Nephron (organoid): ENCODE measurements around the gene LCAT.

Experiments
- H3K27ac Mint-ChIP-seq, 3 experiments: 2 replicates each; pipeline ENCODE4 v1.8.0; 2020; ENCODE audit warnings: mixed read lengths in 3 of 3, mild to moderate bottlenecking in 2 of 3, moderate library complexity in 1 of 3
- H3K27me3 Mint-ChIP-seq: 2 replicates; pipeline ENCODE4 v1.8.0; 2021; ENCODE audit warnings: low read depth, mild to moderate bottlenecking, moderate library complexity, mixed read lengths
- H3K36me3 Mint-ChIP-seq: 2 replicates; pipeline ENCODE4 v1.8.0; 2020; ENCODE audit warnings: low read depth, mixed read lengths
- H3K4me1 Mint-ChIP-seq: 2 replicates; pipeline ENCODE4 v1.8.0; 2020; ENCODE audit warnings: mixed read lengths
- H3K4me3 Mint-ChIP-seq, 3 experiments: 2 replicates each; pipeline ENCODE4 v1.8.0; 2020; ENCODE audit warnings: mild to moderate bottlenecking in 3 of 3, mixed read lengths in 3 of 3, moderate library complexity in 2 of 3
- H3K9me3 Mint-ChIP-seq: 2 replicates; pipeline ENCODE4 v1.8.0; 2020; ENCODE audit warnings: mixed read lengths
- TF ChIP-seq, protein P1 (sequence below), 3 experiments: fragments of 200-600 bp; sonication (generic); IDR thresholded peaks; one replicate each; pipeline ENCODE4 v1.5.0; 2021; ENCODE audit warnings: antibody characterized with exemption in 3 of 3; ENCODE audit not compliant: unreplicated experiment in 3 of 3

LCAT gene

DNA sequence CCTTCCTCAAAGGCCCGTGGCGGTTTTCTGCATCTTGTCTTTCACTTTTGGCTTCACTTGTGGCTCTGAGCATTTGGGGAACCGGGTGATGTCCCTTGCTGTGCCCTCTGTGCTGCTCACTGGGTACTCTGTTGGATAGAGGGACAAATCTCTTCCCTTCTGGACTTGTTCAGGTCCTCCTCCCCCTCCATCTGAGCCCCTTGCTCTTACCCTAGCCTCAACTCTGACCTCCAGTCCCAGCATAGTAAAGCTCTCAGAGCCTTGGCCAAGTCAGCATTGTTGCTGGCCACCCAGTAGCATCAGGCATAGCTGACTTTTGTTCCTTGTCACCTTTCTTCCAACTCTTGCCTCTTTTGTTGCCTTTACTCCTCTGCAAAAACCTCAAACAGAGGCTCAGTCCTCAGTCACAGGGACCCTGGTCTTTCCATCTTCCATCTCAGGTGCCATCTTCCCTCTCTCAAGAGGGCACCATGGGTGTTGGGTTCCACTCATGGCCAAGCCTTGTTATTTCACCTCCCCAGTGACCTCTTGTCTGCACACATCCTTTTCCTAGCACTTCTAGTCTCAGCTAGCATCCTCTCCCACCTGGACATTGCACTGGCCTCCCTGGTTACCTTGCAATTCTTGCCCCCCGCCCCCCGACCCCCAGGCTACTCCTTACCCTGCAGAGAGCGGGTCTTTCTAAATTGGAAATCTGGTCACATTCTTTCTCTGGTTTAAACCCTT lies 6.9 kb downstream of the LCAT start:
- Mint-ChIP-seq H3K27ac (peak overlapping the region; percentile 99 to 100 (median 99)), H3K4me1 (peaks cover 30% of the 10 kb centered on the region), H3K36me3 (peaks cover 4% of the 10 kb centered on the region), H3K4me3 (peak overlapping the region; percentile 100), H3K9me3 (no peaks in the 10 kb centered on the region), H3K27me3 (no peaks in the 10 kb centered on the region)
- TF ChIP-seq, protein P1, sequence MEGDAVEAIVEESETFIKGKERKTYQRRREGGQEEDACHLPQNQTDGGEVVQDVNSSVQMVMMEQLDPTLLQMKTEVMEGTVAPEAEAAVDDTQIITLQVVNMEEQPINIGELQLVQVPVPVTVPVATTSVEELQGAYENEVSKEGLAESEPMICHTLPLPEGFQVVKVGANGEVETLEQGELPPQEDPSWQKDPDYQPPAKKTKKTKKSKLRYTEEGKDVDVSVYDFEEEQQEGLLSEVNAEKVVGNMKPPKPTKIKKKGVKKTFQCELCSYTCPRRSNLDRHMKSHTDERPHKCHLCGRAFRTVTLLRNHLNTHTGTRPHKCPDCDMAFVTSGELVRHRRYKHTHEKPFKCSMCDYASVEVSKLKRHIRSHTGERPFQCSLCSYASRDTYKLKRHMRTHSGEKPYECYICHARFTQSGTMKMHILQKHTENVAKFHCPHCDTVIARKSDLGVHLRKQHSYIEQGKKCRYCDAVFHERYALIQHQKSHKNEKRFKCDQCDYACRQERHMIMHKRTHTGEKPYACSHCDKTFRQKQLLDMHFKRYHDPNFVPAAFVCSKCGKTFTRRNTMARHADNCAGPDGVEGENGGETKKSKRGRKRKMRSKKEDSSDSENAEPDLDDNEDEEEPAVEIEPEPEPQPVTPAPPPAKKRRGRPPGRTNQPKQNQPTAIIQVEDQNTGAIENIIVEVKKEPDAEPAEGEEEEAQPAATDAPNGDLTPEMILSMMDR (IDR thresholded peaks at IDR 0.05; ENCODE audit: unreplicated experiment in 3 of 3), result no peak

DNA sequence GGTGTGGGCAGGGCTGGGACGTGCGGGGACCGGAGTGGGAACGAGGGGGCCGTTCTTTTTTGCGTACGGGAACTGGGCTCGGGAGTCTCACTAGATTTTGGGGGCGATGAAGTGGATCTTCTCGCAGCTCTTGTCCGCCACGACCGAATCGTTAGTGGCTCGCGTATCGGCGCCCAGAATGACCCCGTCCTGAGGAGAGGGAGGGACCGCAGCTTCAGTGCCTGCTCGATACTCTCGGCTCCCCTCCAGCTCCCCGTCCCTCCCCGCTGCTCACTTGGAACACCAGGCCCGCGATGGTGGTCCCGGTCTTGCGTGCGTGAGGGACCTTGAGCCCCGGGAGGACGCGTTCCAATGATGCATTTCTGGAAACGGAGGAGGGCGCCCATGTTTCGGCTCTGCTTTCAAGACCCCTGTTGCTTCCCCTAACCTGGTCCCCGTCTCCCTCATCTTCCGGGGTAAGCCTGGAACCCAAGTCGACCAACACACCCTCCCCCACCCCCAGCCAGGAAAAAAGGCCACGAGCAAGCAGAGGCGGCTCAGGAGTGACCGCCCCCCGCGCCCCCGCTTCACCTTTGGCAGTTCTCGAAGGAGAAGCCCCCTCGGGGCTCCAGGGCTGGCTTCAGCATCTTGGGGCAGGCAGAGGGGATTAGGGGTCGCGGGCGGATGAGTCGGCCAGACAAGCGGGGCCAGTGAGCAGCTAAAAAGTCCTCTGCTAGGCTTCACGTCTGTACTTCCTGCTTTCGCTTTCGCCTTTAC lies 7.6 kb downstream of the LCAT start, which contains the start of gene PSMB10:
Gene PSMB10 (minus strand): TSS at position 727 of the 756 bp plus-strand sequence. CDS start 101 bp downstream, at position 626.
- H3K4me3 Mint-ChIP-seq, result peak within 1 kb of the TSS; percentile 100
- H3K27me3 Mint-ChIP-seq, result no peaks in the 10 kb centered on the region
- TF ChIP-seq, protein P1 (IDR thresholded peaks at IDR 0.05; ENCODE audit: unreplicated experiment in 3 of 3), result no peak

DNA sequence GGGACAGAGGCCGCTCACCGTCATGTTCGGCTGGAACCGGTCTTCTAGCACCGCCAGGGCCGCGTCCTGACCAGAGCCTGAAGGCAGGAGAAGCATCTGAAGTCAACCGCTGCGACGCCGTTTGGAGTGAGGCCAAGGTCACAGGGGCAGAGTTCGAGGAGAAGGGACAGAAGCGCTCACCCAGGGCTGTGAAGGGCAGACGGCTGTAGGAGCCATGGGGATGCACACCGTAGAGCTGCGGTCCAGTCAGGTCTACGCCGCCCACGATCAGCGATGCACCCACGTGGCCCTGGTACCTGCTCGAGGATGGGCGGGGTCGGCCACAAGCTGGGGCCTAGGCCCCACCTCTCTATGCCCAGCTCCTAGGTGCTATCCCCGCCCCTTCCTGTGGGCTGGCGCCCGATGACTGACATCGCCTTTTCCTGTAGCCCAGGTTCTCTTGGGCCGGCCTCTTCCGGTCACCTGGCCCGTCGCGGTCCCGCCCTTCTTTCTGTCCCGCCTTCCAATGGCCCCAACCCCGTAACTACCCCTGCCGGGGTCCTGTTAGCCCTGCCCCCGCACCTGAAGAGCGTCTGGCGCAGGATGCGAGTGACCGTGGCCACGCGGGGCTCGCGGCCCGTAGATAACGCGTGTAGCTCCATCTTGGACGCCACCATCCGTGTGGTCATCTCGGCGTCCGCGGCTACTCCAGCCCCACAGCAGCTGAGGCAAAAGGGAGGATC lies 8.4 kb downstream of the LCAT start:
- peaks cover 30% of the 10 kb centered on the region for H3K4me1 Mint-ChIP-seq
- no peaks in the 10 kb centered on the region for H3K27me3 Mint-ChIP-seq
- peak overlapping the region; percentile 100 for H3K4me3 Mint-ChIP-seq
- H3K36me3 Mint-ChIP-seq, result no peaks in the 10 kb centered on the region
- no peaks in the 10 kb centered on the region for H3K9me3 Mint-ChIP-seq
- H3K27ac Mint-ChIP-seq, result peak overlapping the region; percentile 99 to 100 (median 99)
- TF ChIP-seq, protein P1 (IDR thresholded peaks at IDR 0.05; ENCODE audit: unreplicated experiment in 3 of 3), result no peak

More for the DNA sequence above, 7.6 kb downstream of the LCAT start, which contains the start of gene PSMB10:
- no peaks in the 10 kb centered on the region for H3K36me3 Mint-ChIP-seq
- peak within 1 kb of the TSS; percentile 99 to 100 (median 99) for H3K27ac Mint-ChIP-seq
- H3K9me3 Mint-ChIP-seq, result no peaks in the 10 kb centered on the region
- peaks cover 30% of the 10 kb centered on the region for H3K4me1 Mint-ChIP-seq

DNA sequence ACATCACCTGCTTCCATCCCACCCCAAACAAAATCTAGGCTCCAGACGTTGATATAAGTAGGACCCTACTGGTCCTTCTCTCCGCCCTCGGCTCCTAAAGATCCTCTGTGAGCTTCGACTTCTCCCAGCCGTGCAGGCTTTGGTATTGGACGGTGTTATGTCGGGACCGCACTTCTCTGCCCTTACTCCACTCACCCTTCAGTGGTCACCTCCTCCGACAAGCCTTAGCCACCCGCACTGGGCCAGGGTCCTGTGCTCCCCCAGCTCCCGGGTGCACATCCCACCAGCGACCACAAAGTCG lies 8.9 kb downstream of the LCAT start:
- Mint-ChIP-seq H3K9me3 (no peaks in the 10 kb centered on the region), H3K4me3 (peak overlapping the region; percentile 100), H3K36me3 (no peaks in the 10 kb centered on the region), H3K27me3 (no peaks in the 10 kb centered on the region), H3K27ac (peak overlapping the region; percentile 99 to 100 (median 99)), H3K4me1 (peaks cover 30% of the 10 kb centered on the region)
- TF ChIP-seq, protein P1 (IDR thresholded peaks at IDR 0.05; ENCODE audit: unreplicated experiment in 3 of 3), result no peak

DNA sequence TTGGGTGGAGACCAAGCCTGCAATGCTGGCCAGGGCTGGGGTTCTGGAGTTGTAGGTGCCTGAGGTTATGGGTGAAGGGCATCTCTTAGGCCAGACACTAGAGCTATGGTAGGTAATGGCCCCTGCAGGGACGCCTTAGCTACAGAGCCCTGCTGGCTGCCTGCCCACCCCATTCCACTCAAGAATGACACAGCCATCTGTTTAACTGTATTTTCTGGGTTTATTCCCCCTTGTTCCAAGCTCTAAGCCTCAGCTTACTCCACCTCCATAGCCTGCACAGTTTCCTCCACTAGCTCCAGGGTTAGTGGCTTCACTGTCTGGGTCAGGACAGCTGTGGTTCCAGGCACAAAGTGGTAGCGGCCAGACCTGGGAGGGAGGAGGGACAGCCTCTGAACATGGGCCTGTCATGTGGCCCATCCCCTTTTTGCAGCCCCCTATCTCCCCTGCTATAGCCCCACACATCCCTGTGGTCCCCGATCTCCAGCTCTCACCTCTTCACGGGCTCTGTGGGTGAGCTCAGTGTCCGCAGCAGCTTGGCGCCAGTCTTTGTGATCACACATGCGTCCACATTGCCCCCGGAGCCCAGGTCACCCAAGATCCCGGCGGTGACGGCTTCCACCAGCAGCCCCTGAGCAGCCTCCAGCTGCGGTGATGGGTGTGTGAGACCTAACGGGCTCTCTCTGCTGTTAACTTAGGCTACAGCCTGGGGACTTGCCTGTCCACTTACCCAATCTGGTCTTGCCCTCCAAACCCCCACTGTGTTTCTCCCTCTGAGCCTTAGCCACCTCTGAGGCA lies 9.4 kb downstream of the LCAT start:
- TF ChIP-seq, protein P1 (IDR thresholded peaks at IDR 0.05; ENCODE audit: unreplicated experiment in 3 of 3), result no peak
- Mint-ChIP-seq H3K4me3 (peak overlapping the region; percentile 100), H3K27me3 (no peaks in the 10 kb centered on the region), H3K36me3 (no peaks in the 10 kb centered on the region), H3K4me1 (peaks cover 30% of the 10 kb centered on the region), H3K9me3 (no peaks in the 10 kb centered on the region), H3K27ac (peak overlapping the region in 2 of 3 experiments; percentile 99 to 100)
